Tibial artery (tissue), 4 donors: ENCODE results near the gene TDRD12.
"Not testable (repeated sequence)": the region's sequence is repeated elsewhere in the genome, so short reads cannot be mapped to it uniquely, and the experiment has no call there.

Experiments
- DNase-seq, 2 donors: peaks; one replicate each; pipeline ENCODE4 v3.0.0-alpha.2; 2019
- H3K27ac ChIP-seq, 2 donors: fragments of 200-600 bp; sonication (generic) in 1 of 2; 1 replicate in 1 of 2; 2 replicates in 1 of 2; pipeline ENCODE4 v1.5.1; 2018 to 2019; ENCODE audit warnings: mild to moderate bottlenecking in 1 of 2
- H3K27me3 ChIP-seq, 2 donors: fragments of 200-600 bp; sonication (generic) in 1 of 2; one replicate each; pipeline versions ENCODE4 v1.5.1 to v1.6.0; 2016 to 2019
- H3K36me3 ChIP-seq, 3 donors: fragments of 200-600 bp; sonication (generic) in 2 of 3; one replicate each; pipeline ENCODE4 v1.5.1; 2016 to 2019; ENCODE audit warnings: mild to moderate bottlenecking in 2 of 3
- H3K4me1 ChIP-seq, 4 donors: fragments of 200-600 bp; sonication (generic) in 2 of 4; 1 replicate in 3 of 4; 2 replicates in 1 of 4; pipeline ENCODE4 v1.5.1; 2016 to 2019
- H3K4me3 ChIP-seq, 2 donors: fragments of 200-600 bp; sonication (generic) in 1 of 2; 1 replicate in 1 of 2; 2 replicates in 1 of 2; pipeline ENCODE4 v1.5.1; 2018 to 2019; ENCODE audit warnings: mild to moderate bottlenecking in 2 of 2
- H3K9me3 ChIP-seq, 3 donors: fragments of 200-600 bp; sonication (generic) in 1 of 3; one replicate each; pipeline ENCODE4 v1.5.1; 2016 to 2019
- CTCF ChIP-seq, 2 experiments: fragments of 200-600 bp in 1 of 2; fragments of 450-650 bp in 1 of 2; IDR thresholded peaks; one replicate each; pipeline ENCODE4 v1.5.1; 2017 to 2019; ENCODE audit warnings: antibody characterized with exemption in 2 of 2, mild to moderate bottlenecking in 1 of 2, moderate library complexity in 1 of 2
- intact Hi-C: fragments of 100-400 bp; cut with DNase I; formaldehyde crosslinking; loops from one replicate; pipeline ENCODE4 v1.15.0; 2023; ENCODE audit warnings: low total_unique reads

TDRD12 gene

GRCh38 chr19:32771596-32771995, 52.0 kb downstream of the TDRD12 start:
- Histone ChIP-seq H3K27ac (no peak overlapping the region), H3K4me1 (no peaks in the 10 kb centered on the region), H3K9me3 (no peaks in the 10 kb centered on the region), H3K36me3 (no peaks in the 10 kb centered on the region), H3K4me3 (no peak overlapping the region), H3K27me3 (no peaks in the 10 kb centered on the region)
- DNase-seq: no peak
- intact Hi-C loops: no loop called here
- no peak for TF ChIP-seq CTCF (IDR thresholded peaks at IDR 0.05)

- intact Hi-C loops: no loop called here
- Histone ChIP-seq H3K36me3 (no peaks in the 10 kb centered on the region), H3K27ac (no peak overlapping the region), H3K4me3 (no peak overlapping the region), H3K4me1 (no peaks in the 10 kb centered on the region), H3K27me3 (no peaks in the 10 kb centered on the region), H3K9me3 (no peaks in the 10 kb centered on the region)
- TF ChIP-seq CTCF (IDR thresholded peaks at IDR 0.05): no peak
- no peak for DNase-seq
Observed at GRCh38 chr19:32773126-32773525, 53.6 kb downstream of the TDRD12 start.

GRCh38 chr19:32779082-32779481, 59.5 kb downstream of the TDRD12 start:
- H3K4me3 ChIP-seq: no peak overlapping the region
- TF ChIP-seq CTCF (IDR thresholded peaks at IDR 0.05): no peak
- H3K27me3 ChIP-seq: no peaks in the 10 kb centered on the region
- intact Hi-C loops: no loop called here
- H3K27ac ChIP-seq: no peak overlapping the region
- DNase-seq: no peak
- H3K36me3 ChIP-seq: no peaks in the 10 kb centered on the region
- H3K9me3 ChIP-seq: peaks cover 0 to 6% (median 3%) of the 10 kb centered on the region in 3 donors
- no peaks in the 10 kb centered on the region for H3K4me1 ChIP-seq

- intact Hi-C loops: no loop called here
- Histone ChIP-seq H3K27ac (no peak overlapping the region), H3K4me1 (no peaks in the 10 kb centered on the region), H3K4me3 (no peak overlapping the region), H3K36me3 (no peaks in the 10 kb centered on the region), H3K9me3 (peaks cover 0 to 6% (median 3%) of the 10 kb centered on the region in 3 donors), H3K27me3 (no peaks in the 10 kb centered on the region)
- TF ChIP-seq CTCF (IDR thresholded peaks at IDR 0.05): no peak
- no peak for DNase-seq
Observed at GRCh38 chr19:32781280-32781679, 61.7 kb downstream of the TDRD12 start.

- H3K9me3 ChIP-seq, H3K4me1 ChIP-seq, H3K27me3 ChIP-seq, H3K36me3 ChIP-seq, DNase-seq, intact Hi-C loops, H3K27ac ChIP-seq, H3K4me3 ChIP-seq: not testable (repeated sequence)
Observed at GRCh38 chr19:32782089-32782488, 62.5 kb downstream of the TDRD12 start.

GRCh38 chr19:32787161-32787813, 67.7 kb downstream of the TDRD12 start:
- H3K27me3 ChIP-seq, intact Hi-C loops: not testable (repeated sequence)

GRCh38 chr19:32787895-32788294, 68.3 kb downstream of the TDRD12 start:
- H3K27ac ChIP-seq, H3K4me3 ChIP-seq, DNase-seq, H3K4me1 ChIP-seq, H3K27me3 ChIP-seq, intact Hi-C loops, H3K36me3 ChIP-seq, H3K9me3 ChIP-seq: not testable (repeated sequence)

More at GRCh38 chr19:32787161-32787813, 67.7 kb downstream of the TDRD12 start:
- not testable (repeated sequence) for H3K4me1 ChIP-seq, H3K36me3 ChIP-seq, H3K9me3 ChIP-seq, H3K27ac ChIP-seq, DNase-seq, H3K4me3 ChIP-seq
